Nephron progenitor cell (in vitro differentiated cells): ENCODE measurements around the gene TENT4A.
"Not testable (repeated sequence)": the region's sequence is repeated elsewhere in the genome, so short reads cannot be mapped to it uniquely, and the experiment has no call there.

Source experiments
- DNase-seq: peaks from one replicate; pipeline ENCODE4 v3.0.0; 2021
- H3K27ac Mint-ChIP-seq: 2 replicates; pipeline ENCODE4 v1.8.0; 2021; ENCODE audit warnings: mild to moderate bottlenecking, moderate library complexity, mixed read lengths
- H3K27me3 Mint-ChIP-seq: 2 replicates; pipeline ENCODE4 v1.8.0; 2021; ENCODE audit warnings: mild to moderate bottlenecking, low read depth, mixed read lengths; ENCODE audit not compliant: poor library complexity
- H3K36me3 Mint-ChIP-seq: 2 replicates; pipeline ENCODE4 v1.8.0; 2021; ENCODE audit warnings: low read depth, mixed read lengths
- H3K4me1 Mint-ChIP-seq: 2 replicates; pipeline ENCODE4 v1.8.0; 2021; ENCODE audit warnings: mixed read lengths
- H3K4me3 Mint-ChIP-seq: 2 replicates; pipeline ENCODE4 v1.8.0; 2021; ENCODE audit warnings: mild to moderate bottlenecking, moderate library complexity, mixed read lengths
- H3K9me3 Mint-ChIP-seq: 2 replicates; pipeline ENCODE4 v1.8.0; 2021; ENCODE audit warnings: mild to moderate bottlenecking, moderate library complexity, mixed read lengths
- CTCF ChIP-seq: fragments of 200-600 bp; sonication (generic); IDR thresholded peaks from 2 replicates; pipeline ENCODE4 v1.5.0; 2021; ENCODE audit warnings: antibody characterized with exemption

Gene TENT4A

GRCh38 chr5:6713274-6714225 lies at the start of gene TENT4A:
TENT4A (plus strand) TSS chr5:6713432; CDS start chr5:6713984, 552 bp downstream.
- peaks cover 8% of the 10 kb centered on the region for H3K27me3 Mint-ChIP-seq
- H3K27ac Mint-ChIP-seq, result peak within 1 kb of the TSS; percentile 98
- peaks cover 60% of the 10 kb centered on the region for H3K4me1 Mint-ChIP-seq
- no peaks in the 10 kb centered on the region for H3K9me3 Mint-ChIP-seq
- peak; percentile 47 for DNase-seq
- peaks cover 5% of the 10 kb centered on the region for H3K36me3 Mint-ChIP-seq
- no peak for TF ChIP-seq CTCF
- peak within 1 kb of the TSS; percentile 84 for H3K4me3 Mint-ChIP-seq

- H3K27ac Mint-ChIP-seq, result no peak overlapping the region
- H3K9me3 Mint-ChIP-seq, result no peaks in the 10 kb centered on the region
- H3K4me3 Mint-ChIP-seq, result no peak overlapping the region
- H3K27me3 Mint-ChIP-seq, result no peaks in the 10 kb centered on the region
- no peaks in the 10 kb centered on the region for H3K4me1 Mint-ChIP-seq
- DNase-seq, result no peak
- TF ChIP-seq CTCF, result no peak
- H3K36me3 Mint-ChIP-seq, result peaks cover 43% of the 10 kb centered on the region
Observed at GRCh38 chr5:6666762-6667161, 46.5 kb upstream of the TENT4A start.

- H3K4me1 Mint-ChIP-seq, result no peaks in the 10 kb centered on the region
- H3K27ac Mint-ChIP-seq, result no peak overlapping the region
- TF ChIP-seq CTCF, result no peak
- H3K4me3 Mint-ChIP-seq, result no peak overlapping the region
- H3K36me3 Mint-ChIP-seq, result peaks cover 51% of the 10 kb centered on the region
- no peaks in the 10 kb centered on the region for H3K9me3 Mint-ChIP-seq
- no peak for DNase-seq
- no peaks in the 10 kb centered on the region for H3K27me3 Mint-ChIP-seq
Observed at GRCh38 chr5:6667648-6668047, 45.6 kb upstream of the TENT4A start.

- not testable (repeated sequence) for DNase-seq, H3K4me1 Mint-ChIP-seq, H3K27ac Mint-ChIP-seq, H3K9me3 Mint-ChIP-seq, H3K27me3 Mint-ChIP-seq, H3K4me3 Mint-ChIP-seq
- H3K36me3 Mint-ChIP-seq, result peaks cover 62% of the 10 kb centered on the region
Observed at GRCh38 chr5:6668717-6669116, 44.5 kb upstream of the TENT4A start.

- DNase-seq, result no peak
- H3K27me3 Mint-ChIP-seq, result no peaks in the 10 kb centered on the region
- H3K9me3 Mint-ChIP-seq, result peaks cover 21% of the 10 kb centered on the region
- no peak overlapping the region for H3K27ac Mint-ChIP-seq
- H3K36me3 Mint-ChIP-seq, result peaks cover 70% of the 10 kb centered on the region
- TF ChIP-seq CTCF, result no peak
- H3K4me1 Mint-ChIP-seq, result no peaks in the 10 kb centered on the region
- H3K4me3 Mint-ChIP-seq, result no peak overlapping the region
Observed at GRCh38 chr5:6673031-6673430, 40.2 kb upstream of the TENT4A start.

- Mint-ChIP-seq H3K36me3 (peaks cover 70% of the 10 kb centered on the region), H3K4me1 (no peaks in the 10 kb centered on the region), H3K9me3 (peaks cover 21% of the 10 kb centered on the region), H3K27ac (no peak overlapping the region), H3K4me3 (no peak overlapping the region), H3K27me3 (no peaks in the 10 kb centered on the region)
- DNase-seq, result no peak
- TF ChIP-seq CTCF, result no peak
Observed at GRCh38 chr5:6673963-6674362, 39.3 kb upstream of the TENT4A start.
